NT2/D1 (cell line): Measurements from ENCODE around the gene GRB14.

Experiments used
- SUZ12 ChIP-seq: IDR thresholded peaks from 2 replicates; pipeline ENCODE4 v1.6.1; 2011; ENCODE audit not compliant: insufficient read length, insufficient read depth; ENCODE audit errors: extremely low read depth
- YY1 ChIP-seq: IDR thresholded peaks from 2 replicates; pipeline ENCODE4 v1.6.1; 2011; ENCODE audit not compliant: insufficient read length, insufficient read depth
- ZNF274 ChIP-seq: IDR thresholded peaks from 2 replicates; pipeline ENCODE4 v1.6.1; 2011; ENCODE audit warnings: mild to moderate bottlenecking, low read depth, low read length

DNA sequence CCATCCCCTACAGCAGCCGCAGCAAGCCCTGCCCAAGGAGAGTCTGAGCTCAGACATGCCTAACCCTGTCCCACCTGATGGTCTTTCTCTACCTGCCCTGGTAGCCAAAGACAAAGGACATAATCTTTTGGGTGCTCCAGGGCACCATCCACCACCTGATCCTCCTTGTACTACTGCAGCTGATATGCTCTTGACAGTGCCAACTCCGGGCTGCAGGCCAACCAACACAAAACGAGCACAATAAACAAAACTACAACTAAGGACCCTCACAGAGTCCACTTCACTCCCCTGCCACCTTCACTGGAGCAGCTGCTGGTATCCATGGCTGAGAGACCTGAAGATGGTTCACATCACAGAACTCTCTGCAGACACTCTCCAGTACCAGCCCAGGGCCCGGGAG lies 106.3 kb downstream of the GRB14 start:
- TF ChIP-seq YY1 (no peak), ZNF274 (no peak), SUZ12 (no peak)
